ENCODE measurements around the gene MPV17L2.
"Not testable (repeated sequence)": the region's sequence is repeated elsewhere in the genome, so short reads cannot be mapped to it uniquely, and the experiment has no call there.

MPV17L2 gene

DNA sequence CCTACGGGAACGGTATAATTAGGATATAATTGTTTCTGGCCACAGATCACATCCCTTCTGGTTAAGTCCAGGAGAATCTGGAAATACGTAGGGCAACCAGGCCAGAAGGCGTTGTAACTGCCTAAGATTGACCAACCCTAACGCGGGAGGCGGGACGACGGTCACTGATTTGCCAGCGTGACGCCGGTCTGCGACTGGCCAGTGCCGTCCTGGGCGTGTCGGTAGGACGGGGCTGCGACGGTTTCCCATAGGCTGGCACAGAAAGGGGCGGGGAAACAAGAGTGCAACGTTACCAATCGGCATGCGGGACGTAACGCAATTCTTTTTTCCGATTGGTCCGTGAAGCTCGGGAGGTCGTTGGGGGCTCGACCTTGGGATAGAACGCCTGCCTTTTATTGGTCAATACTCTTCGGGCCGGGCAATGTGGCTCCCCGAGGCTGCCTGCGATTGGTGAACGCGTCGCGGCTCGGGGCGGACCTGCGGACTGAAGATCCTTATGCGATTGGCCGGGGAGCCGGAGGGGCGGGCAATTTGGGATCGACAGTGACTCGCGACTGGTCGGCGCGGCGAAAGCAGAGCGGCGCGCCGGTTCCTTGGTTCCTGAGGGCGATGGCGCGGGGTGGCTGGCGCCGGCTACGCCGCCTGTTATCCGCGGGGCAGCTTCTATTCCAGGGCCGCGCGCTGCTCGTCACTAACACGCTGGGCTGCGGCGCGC, at the start of gene MPV17L2:
Gene MPV17L2, plus strand, starts transcription at position 546 of the 715 bp plus-strand sequence. Its CDS starts 64 bp downstream, at position 610.
- DNase-seq, result peak; percentile 95

DNA sequence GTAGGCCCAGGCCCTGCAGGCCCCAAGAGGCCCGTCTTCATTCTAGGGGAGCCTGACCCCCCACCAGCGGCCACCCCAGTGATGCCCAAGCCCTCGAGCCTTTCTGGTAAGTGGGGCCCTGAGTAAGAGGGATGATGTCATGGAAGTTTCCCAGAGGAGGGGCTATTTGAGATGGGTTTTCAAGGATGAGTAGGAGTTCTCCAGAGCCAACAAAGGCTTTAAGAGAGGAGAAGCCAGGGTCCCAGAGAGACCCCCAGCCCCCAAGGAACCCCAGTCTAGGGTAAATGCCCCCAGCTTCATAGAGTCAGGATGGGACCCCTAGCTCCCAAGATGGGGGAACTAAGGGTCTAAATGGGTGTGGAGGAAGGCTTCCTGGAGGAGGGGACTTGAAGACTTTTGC, 49.1 kb upstream of the MPV17L2 start:
- DNase-seq, result no peak

DNA sequence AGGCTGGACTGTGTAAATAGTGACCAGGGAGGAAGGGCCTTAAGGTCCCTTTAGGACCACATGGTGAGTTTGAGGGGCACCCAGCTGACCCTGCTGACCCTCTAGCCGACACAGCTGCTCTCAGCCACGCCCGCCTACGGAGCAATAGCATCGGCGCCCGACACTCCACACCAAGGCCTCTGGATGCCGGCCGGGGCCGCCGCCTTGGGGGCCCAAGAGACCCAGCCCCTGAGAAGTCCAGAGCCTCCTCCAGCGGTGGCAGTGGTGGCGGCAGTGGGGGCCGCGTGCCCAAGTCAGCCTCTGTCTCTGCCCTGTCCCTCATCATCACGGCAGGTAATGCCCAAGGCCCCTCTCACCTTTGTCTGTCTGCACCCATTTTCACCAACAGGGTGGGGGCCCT, 48.7 kb upstream of the MPV17L2 start:
- no peak for DNase-seq

DNA sequence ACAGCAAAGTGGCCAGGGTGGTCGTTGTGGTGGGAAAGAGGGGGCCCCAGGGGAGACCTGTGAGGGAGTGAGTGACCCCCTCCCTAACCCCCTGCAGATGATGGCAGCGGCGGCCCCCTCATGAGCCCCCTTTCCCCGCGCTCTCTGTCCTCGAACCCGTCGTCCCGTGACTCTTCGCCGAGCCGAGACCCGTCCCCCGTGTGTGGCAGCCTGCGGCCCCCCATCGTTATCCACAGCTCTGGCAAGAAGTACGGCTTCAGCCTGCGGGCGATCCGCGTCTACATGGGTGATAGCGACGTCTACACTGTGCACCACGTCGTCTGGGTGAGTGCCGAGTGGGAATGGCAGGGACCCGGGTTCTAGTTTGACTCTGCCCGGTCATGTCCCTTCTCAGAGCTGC, 48.1 kb upstream of the MPV17L2 start:
- DNase-seq, result no peak

DNA sequence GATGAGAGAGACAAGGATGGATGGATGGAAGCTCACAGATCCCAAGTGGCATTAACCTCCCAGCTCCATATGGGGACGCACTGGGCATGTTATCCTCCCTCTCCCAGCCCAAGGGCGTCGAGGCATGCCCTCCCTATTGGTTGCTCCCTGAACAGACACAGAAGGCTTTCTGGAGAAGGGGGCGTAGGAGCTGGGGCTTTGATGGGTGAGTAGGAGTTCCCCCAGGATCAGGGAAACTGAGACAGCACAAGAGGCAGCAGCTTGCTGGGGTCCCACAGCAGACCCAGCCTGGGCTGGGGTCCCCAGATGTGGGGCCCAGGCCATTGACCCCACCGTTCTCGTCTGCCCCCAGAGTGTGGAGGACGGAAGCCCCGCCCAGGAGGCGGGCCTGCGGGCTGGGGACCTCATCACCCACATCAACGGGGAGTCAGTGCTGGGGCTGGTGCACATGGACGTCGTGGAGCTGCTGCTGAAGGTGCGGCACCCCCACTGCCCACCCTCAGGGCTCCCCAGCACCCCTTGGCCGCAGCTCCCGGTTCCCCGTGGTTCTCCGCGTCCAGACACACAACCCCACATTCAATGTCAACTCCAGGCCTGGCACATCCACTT, 47.5 kb upstream of the MPV17L2 start:
- no peak for DNase-seq

DNA sequence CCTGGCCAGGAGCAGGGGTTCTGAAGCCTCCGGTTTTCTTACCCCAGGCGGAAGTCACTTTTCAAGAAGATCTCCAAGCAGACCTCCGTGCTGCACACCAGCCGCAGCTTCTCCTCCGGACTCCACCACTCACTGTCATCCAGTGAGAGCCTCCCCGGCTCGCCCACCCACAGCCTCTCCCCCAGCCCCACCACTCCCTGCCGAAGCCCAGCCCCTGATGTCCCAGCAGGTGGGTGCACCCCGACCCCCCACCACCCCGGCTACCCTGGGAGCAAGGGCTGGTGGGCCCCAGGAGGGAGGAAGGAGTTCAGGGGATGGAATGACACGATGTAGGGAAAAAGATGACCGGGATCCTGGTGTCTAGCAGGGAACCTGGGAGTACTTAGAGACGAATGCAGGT, 45.6 kb upstream of the MPV17L2 start:
- no peak for DNase-seq

DNA sequence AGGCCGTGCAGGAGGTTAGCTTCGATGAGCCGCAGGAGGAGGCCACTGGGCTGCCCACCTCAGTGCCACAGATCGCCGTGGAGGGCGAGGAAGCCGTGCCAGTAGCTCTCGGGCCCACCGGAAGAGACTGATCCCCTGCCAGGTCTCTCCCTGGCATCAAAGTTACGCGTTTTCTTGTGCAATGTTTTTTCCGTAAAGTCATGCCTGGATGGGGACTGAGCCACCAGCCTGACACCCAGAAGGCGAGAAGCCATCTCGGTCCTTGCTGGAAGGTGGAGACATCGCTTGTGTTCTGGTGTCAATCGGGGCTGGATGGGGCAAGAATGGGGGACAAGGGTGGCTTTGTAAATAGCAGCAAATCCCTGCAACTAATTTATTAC, 43.4 kb upstream of the MPV17L2 start:
- no peak for DNase-seq

DNA sequence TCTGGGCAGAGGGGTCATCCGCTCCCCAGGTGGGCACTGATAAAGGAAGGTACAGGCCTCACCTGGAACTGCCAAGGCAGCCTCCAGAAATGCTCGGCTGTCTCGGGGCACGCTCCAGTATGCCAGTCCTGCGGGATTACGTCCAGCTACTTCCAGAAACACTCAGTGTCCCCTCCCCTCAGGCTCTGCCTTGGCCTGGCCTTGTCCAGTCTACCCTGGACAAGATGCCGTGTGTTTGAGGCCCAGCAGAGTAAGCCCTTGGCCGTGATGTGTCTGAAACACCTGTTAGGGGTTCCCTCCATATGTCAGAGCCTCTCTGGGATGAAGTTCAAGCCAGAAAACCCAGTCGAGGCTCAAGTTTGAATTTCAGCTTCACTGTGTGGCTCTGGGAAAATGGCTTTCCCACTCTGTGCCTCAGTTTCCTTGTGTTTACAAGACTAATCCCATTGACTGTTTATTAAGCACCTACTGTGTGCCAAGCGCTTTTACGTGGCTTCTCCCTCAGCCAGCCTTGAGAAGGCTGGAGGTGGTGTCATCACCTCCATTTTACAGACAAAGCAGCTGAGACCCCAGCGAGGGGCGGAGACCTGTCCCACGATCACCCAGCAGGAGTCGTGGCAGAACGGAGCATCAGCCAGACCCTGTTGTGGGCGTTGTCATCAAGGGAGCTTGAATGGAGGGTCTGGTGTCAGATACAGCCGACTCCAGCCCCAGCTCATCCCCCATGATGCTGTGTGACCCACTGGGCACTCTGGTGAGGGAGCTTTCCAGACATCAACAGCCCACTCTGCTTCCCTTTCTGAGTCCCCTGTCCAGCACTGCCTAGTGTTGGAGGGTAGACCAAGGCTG, 42.0 kb upstream of the MPV17L2 start:
- DNase-seq, result no peak

DNA sequence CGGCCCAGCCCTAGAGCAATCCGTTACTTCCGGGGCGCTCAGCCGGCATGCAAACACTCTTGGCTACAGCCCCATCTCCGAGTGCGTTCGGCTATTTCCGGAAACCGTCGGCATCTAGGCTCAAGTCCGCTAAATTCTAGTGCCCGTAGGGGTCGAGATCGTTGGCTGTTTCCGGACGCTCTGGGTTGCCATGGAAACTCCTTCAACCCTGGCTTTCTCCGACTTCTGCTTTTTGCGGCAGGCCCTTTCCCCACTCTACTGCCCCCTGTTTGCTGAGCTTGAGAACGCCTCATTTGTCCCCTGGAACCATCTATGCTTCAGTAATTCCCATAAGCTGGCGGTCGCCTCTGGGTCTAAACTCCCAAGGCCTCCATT, 40.6 kb upstream of the MPV17L2 start:
- peak; percentile 97 for DNase-seq

DNA sequence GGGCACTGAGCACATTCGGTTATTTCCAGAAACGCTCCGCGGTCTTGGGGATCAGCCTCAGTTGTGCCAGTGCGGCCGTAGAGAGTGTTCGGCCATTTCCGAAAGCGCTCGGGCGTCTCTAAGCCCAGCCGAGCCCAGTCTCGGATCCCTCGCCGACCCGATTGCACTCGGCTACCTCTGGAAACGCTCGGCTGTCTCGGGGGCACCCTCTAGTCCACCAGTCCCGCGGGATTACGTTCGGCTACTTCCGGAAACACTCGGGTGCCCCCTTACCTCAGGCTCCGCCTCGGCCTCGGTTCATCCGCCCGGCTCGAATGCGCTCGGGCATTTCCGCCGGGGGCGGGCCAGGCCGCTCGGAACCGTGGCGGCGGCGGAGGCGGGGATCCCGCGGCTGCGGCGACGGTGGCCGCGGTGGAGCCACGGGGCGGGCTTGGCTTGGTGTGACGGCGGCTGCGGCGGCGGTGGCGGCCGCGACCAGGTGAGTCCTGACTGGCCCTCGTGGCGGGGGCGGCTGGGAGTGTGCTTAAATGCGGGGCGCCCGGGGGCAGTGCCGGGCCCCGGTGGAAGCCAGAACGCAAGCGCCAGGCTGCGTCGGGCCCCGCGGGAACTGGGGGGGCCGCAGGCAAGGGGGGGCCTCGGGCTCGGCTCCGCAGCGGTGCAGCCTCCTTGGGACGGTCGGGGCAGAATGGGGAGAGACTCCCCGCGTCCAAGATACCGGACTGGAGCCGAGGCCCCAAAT, 40.0 kb upstream of the MPV17L2 start, which contains the start of gene PIK3R2:
Gene PIK3R2, plus strand, starts transcription at position 347 of the 739 bp plus-strand sequence. CDS start 2,717 bp downstream, outside the sequence.
- DNase-seq, result peak; percentile 99

DNA sequence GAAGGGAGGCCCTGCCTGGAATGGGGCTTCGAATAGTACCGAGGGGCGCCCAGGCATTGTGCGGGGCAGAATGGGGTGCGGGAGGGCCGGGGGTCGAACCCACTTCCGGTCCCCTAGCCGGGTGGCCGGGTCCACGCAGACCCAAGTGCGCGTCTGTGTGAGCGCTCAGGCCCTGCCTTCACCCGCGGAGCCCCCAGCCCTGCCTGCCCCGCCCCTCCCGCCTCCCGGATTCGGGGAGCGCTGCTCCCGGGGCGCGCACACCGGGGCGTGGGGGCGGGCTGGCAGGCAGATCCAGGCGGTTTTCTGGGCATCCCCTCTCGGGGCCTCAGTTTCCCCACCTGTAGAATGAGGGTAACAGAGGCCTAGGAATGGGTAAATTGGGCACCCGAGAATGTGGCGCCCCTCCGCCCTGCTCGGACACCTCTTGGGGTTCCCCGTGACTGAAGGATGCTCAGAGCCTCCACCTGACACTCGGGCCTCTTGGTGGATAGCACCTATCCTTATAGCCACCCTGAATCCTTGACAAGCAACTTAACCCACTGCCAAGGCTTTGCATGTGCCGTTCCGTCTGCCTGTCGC, 39.4 kb upstream of the MPV17L2 start:
- no peak for DNase-seq

DNA sequence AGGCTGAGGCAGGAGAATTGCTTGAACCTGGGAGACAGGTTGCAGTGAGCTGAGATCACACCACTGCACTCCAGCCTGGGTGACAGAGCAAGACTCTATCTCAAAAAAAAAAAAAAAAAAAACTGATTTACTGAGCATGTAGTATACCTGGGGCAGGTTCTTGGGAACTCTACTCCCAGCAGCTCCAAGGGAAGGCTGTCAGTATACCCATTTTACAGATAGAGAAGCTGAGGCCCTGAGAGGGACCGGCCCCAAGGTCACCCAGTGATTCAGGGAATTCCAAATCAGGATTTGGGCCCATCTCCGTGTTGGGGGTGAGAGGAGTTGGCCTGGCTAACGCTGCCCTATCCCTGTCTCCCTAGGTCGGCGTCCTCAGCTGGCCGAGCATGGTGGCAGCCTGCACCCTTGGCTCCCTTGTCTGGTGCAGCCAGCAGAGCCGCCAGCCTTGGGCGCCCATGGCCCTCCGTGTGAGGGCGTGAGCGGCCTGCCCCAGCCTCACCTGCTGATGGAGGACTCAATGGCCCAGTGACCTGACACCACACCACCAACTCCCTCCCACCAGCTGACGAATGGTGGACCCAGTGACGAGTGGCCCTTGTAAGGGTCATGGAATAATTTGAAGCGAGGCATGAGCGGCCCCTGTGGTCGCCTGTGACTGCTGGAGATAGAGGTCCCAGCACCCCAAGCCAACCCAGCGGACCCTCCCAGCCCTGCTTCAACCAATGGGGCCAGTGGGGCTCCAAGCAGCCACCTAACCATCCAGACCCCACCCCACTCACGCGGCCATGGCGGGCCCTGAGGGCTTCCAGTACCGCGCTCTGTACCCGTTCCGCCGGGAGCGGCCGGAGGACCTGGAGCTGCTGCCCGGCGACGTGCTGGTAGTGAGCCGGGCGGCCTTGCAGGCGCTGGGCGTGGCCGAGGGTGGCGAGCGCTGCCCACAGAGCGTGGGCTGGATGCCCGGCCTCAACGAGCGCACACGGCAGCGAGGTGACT, 37.6 kb upstream of the MPV17L2 start:
- no peak for DNase-seq

DNA sequence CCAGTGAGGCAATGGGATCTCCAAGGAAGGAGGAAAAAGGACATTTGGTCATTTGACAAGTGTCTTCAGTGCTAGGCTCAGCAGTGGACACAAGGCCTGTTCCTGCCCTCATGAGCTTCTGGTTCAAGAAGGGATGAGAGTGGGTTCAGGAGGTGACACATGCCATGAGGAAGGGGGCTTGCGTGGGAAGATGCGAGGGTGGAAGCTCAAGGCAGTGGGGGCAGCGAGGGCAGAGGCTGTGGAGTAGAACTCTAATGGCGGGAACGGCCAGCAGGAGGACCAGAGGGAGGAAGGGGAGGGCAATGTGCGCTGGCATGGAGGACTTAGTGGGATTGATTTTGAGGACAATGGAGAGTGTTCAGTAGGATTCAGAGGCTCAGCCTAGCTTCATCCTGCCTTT, 36.8 kb upstream of the MPV17L2 start:
- no peak for DNase-seq

DNA sequence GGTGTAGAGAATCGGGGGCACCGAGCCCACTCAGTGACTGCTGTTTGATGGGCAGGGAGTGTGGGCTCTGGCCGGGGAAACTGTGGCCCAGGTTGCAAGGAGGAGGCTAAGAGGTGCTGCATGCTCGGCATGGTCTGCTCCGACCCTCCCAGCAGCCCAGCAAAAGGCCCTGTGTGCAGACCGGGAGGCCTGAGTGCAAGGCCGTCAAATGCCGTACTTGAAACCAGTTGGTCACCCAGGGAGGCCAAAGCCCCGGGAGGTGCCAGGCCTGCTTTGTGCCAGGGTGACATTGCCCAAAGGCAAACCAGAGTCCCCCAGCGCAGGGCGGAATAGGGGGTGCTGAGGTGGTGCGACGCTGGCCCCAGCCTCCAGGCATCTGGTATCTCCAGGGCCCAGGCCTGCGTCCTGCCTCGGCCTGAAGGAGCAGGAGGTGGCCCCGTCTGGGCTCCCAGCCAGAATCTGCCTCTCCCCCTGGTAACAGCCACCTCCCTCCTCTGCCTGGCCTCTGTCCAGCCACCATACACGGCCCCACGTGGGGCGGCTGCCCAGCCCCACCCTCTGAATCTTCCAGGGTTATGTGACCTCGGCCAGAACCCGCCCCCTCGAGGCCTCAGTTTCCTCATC, 36.1 kb upstream of the MPV17L2 start:
- DNase-seq, result no peak

DNA sequence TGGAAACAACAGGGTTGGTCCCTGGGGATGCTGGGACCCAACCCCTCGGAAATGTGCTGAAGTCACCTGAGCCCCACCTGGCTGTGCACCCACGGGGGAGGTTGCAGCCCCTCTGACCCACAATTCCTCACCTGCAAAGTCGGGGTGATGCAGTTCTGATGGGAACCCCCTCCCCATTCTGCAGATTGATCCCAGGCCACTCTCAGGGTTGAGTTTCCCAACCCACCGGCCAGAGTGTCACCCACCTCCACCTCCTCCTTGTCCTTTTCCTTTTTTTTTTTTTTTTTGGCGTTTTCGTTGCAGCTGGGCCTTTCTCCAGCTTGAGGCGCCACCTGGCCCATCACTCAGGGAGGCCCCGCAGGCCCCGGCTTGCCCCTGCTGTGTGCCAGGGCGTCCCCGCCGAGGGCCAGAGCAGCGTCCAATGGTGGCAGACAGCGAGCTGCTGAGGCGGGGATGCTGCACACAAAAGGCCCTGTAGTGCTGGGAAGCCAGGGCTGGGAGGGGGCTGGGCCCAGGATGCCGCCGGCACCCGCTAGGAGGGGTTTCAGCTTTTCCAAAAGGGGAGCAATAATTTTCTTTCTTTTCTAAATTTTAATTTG, 35.5 kb upstream of the MPV17L2 start:
- no peak for DNase-seq

DNA sequence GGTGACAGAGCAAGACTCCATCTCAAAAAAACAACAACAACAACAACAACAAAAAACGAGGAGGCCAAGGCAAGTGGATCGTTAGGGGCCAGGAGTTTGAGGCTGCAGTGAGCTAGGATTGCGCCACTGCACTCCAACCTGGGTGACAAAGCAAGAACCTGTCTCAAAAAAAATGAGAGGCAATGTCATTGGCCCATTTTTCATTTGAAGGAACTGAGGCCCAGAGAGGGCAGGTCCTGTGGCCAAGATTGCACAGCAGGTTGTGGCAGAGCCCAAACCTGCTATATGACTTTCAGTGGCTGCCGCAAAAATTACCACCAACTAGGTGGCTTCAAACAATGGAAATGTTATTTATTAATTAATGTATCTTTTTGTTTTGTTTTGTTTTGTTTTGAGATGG, 34.6 kb upstream of the MPV17L2 start:
- no peak for DNase-seq

DNA sequence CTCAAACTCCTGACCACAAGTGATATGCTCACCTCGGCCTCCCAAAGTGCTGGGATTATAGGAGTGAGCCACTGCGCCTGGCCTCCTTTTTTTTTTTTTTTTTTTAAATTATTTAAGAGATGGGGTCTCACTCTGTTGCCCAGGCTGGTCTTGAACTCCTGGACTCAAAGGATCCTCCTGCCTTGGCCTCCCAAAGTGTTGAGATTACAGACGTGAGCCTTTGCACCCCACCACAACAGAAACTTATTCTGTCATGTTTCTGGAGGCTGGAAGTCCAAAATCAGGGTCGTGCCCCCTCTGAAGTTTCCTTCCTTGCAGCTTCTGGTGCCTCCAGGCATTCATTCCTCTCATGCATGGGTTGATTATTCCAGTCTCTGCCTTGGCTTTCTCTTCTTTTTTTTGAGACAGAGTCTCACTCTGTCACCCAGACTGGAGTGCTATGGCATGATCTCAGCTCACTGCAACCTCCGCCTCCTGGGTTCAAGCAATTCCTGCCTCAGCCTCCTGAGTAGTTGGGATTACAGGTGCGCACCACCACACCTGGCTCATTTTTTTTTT, 33.9 kb upstream of the MPV17L2 start:
- DNase-seq, result not testable (repeated sequence)

DNA sequence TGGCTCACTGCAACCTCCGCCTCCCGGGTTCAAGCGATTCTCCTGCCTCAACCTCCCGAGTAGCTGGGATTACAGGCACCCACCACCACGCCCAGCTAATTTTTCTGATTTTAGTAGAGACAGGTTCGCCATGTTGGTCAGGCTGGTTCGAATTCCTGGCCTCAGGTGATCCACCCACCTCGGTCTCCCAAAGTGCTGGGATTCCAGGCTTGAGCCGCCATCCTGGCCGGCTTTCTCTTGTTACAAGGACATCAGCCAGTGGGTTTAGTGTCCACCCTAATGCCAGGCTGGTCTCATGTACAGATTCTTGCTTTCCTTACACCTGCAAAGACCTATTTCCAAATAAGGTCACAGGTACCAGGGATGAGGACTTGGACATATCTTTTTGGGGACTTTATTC, 33.2 kb upstream of the MPV17L2 start:
- no peak for DNase-seq

DNA sequence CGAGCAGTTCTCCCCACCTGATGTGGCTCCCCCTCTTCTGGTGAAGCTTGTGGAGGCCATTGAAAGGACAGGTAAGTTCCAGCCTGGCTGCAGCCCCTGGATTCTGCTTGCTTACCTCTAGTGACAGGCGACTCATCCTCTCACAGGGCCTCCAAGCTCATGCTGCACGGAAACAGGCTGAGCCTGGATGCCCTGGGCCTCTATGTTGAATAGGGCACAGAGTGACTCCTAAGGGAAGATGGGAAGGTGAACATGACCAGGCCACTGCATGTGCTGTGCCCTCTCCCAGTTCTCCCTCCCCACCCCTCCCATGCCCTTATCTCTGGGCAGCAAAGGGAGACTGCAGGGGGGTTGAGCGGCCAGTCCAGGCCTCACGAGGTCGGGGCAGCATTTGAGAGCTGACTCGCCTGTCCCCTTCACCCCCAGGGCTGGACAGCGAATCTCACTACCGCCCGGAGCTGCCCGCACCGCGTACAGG, 32.5 kb upstream of the MPV17L2 start:
- DNase-seq, result no peak

Measured in activated T-cell treated with anti-CD3 and anti-CD28 coated beads, Interleukin-2, amount 50 U/mL, for 1 hour (primary cell).